Endodermal cell (in vitro differentiated cells): ENCODE data around the gene RP2. TPM values are rescaled to one million over a fixed set of nuclear protein-coding genes. Genes with fewer than 3 reads are reported as not detected.

Experiments
- DNase-seq: peaks from one replicate; pipeline ENCODE4 v3.0.0-alpha.2; 2017
- H3K27ac ChIP-seq: 2 replicates; pipeline ENCODE4 v1.5.1; 2013; ENCODE audit warnings: mild to moderate bottlenecking, low read depth, low read length, moderate library complexity
- H3K27me3 ChIP-seq: 2 replicates; pipeline ENCODE4 v1.6.1; 2013; ENCODE audit warnings: mild to moderate bottlenecking, low read length, moderate library complexity; ENCODE audit not compliant: insufficient read depth, control insufficient read depth, poor library complexity, severe bottlenecking
- H3K36me3 ChIP-seq: 2 replicates; pipeline ENCODE4 v1.7.0; 2013; ENCODE audit warnings: mild to moderate bottlenecking, low read length, moderate library complexity; ENCODE audit not compliant: control insufficient read depth, insufficient read depth
- H3K4me1 ChIP-seq: one replicate; pipeline ENCODE4 v1.7.0; 2013; ENCODE audit warnings: low read length; ENCODE audit not compliant: control insufficient read depth, insufficient read depth
- H3K4me3 ChIP-seq: 2 replicates; pipeline ENCODE4 v1.5.1; 2013; ENCODE audit warnings: mild to moderate bottlenecking, low read length, moderate library complexity
- H3K9ac ChIP-seq: 2 replicates; pipeline ENCODE4 v1.6.1; 2013; ENCODE audit warnings: mild to moderate bottlenecking, low read length, moderate library complexity; ENCODE audit not compliant: poor library complexity, severe bottlenecking; ENCODE audit errors: extremely low read depth
- H3K9me3 ChIP-seq: 2 replicates; pipeline ENCODE4 v1.6.1; 2013; ENCODE audit warnings: mild to moderate bottlenecking, low read length, moderate library complexity; ENCODE audit not compliant: control insufficient read depth
- H3K27ac Mint-ChIP-seq: 2 replicates; pipeline ENCODE4 v1.8.0; 2020; ENCODE audit warnings: mixed read lengths
- H3K27me3 Mint-ChIP-seq: 2 replicates; pipeline ENCODE4 v1.8.0; 2021; ENCODE audit warnings: mild to moderate bottlenecking, mixed read lengths; ENCODE audit not compliant: insufficient read depth
- H3K36me3 Mint-ChIP-seq: 2 replicates; pipeline ENCODE4 v1.8.0; 2020; ENCODE audit warnings: low read depth, mixed read lengths
- H3K4me1 Mint-ChIP-seq: 2 replicates; pipeline ENCODE4 v1.8.0; 2020; ENCODE audit warnings: mixed read lengths
- H3K4me3 Mint-ChIP-seq: 2 replicates; pipeline ENCODE4 v1.8.0; 2020; ENCODE audit warnings: mild to moderate bottlenecking, moderate library complexity, mixed read lengths
- H3K9me3 Mint-ChIP-seq: 2 replicates; pipeline ENCODE4 v1.8.0; 2020; ENCODE audit warnings: mild to moderate bottlenecking, mixed read lengths
- WGBS, 2 experiments: methylation state at CpG; one replicate each; pipeline versions ENCODE4 v1.1.5 to v1.1.7; 2013; ENCODE audit warnings: missing lambda C conversion rate in 2 of 2, mixed read lengths in 1 of 2; ENCODE audit not compliant: insufficient coverage in 1 of 2, insufficient read length in 1 of 2; 5-methylcytosine and 5-hydroxymethylcytosine counted together
- total RNA-seq, 2 donors: library from RNA; stranded (reverse); fragmentation: NEBNext Ultra II Directional in 1 of 2; extraction: Animal tissue kit (Norgen Biotek cat#: 25700) in 1 of 2; gene quantifications; 2 replicates in 1 of 2; 3 replicates in 1 of 2; pipeline ENCODE4 v1.2.1, GENCODE V29; 2021
- TF ChIP-seq, protein P1 (sequence below): fragments of 200-600 bp; sonication (generic); conservative IDR thresholded peaks from 2 replicates; pipeline ENCODE4 v1.5.0; 2021; ENCODE audit warnings: antibody characterized with exemption, mild to moderate bottlenecking

Gene RP2
- total RNA-seq, 2 donors from 2014 or later = 11.8 to 12.1 TPM

DNA sequence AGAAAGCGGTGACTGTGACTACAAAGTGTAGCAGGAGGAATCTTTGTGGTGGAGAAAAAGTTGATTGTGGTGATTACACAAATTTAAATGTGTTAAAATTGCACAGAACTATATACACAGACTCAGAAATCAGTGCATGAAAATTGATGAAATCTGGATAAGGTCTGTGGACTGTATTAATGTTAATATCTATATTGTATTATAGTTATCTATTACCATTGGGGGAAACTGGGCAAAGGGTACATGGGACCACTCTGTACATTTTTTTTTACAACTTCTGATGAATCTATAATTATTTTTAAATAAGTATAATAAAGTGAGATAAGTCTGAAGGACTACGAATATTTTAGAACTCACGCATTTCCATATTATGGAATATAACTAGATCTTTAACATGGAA is 73.6 kb downstream of the RP2 start:
- 100% methylated on average over 1 of the region's 3 CpGs; no CpG with 5 or more reads in 1 of the 2 experiments for WGBS, 2 experiments
- Histone ChIP-seq H3K9me3 (no peaks in the 10 kb centered on the region), H3K27me3 (no peaks in the 10 kb centered on the region), H3K4me3 (no peak overlapping the region), H3K9ac (no peak overlapping the region), H3K36me3 (no peaks in the 10 kb centered on the region), H3K27ac (no peak overlapping the region), H3K4me1 (no peaks in the 10 kb centered on the region)
- Mint-ChIP-seq H3K36me3 (no peaks in the 10 kb centered on the region), H3K4me3 (no peak overlapping the region), H3K27me3 (peaks cover 3% of the 10 kb centered on the region), H3K9me3 (peaks cover 49% of the 10 kb centered on the region), H3K27ac (no peak overlapping the region), H3K4me1 (peaks cover 12% of the 10 kb centered on the region)
- no peak for DNase-seq
- TF ChIP-seq, protein P1, sequence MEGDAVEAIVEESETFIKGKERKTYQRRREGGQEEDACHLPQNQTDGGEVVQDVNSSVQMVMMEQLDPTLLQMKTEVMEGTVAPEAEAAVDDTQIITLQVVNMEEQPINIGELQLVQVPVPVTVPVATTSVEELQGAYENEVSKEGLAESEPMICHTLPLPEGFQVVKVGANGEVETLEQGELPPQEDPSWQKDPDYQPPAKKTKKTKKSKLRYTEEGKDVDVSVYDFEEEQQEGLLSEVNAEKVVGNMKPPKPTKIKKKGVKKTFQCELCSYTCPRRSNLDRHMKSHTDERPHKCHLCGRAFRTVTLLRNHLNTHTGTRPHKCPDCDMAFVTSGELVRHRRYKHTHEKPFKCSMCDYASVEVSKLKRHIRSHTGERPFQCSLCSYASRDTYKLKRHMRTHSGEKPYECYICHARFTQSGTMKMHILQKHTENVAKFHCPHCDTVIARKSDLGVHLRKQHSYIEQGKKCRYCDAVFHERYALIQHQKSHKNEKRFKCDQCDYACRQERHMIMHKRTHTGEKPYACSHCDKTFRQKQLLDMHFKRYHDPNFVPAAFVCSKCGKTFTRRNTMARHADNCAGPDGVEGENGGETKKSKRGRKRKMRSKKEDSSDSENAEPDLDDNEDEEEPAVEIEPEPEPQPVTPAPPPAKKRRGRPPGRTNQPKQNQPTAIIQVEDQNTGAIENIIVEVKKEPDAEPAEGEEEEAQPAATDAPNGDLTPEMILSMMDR = no peak

DNA sequence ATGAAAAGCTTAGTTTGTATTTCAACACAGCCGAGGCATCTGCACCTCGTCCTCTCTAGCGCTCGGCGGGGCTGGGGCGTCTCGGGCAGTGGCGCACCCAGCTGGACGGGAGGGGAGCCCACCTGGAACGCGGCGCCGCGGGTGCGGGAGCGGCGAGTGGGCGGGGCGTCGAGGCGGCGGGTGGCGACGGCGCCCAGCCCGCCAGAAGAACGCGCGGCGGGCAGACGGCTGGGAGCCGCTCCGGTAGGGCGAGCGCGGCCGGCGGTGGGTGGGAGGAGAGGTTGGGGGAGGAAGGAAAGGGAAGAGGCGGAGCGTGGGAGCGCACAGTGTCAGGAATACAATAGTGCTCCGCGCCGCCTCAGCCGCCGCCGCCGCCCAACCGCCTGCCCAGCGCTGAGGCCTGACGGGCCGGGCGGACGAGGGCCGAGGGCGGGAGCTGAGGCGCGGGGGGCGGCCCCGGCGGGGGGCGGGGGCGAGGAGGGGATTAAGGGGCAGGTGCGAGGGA is 75.3 kb downstream of the RP2 start, which contains the start of gene JADE3:
TSS of gene JADE3 (plus strand) at position 324 of the 505 bp plus-strand sequence. CDS start 72,474 bp downstream, outside the sequence.
- H3K36me3 ChIP-seq = no peaks in the 10 kb centered on the region
- no peaks in the 10 kb centered on the region for H3K27me3 ChIP-seq
- no peaks in the 10 kb centered on the region for H3K9me3 ChIP-seq
- peaks cover 18% of the 10 kb centered on the region for H3K4me1 Mint-ChIP-seq
- peak within 1 kb of the TSS; percentile 78 for H3K9ac ChIP-seq
- peak within 1 kb of the TSS; percentile 90 for H3K4me3 ChIP-seq
- TF ChIP-seq, protein P1 = no peak
- WGBS, 2 experiments = 1% methylated on average over 44 of the region's 64 CpGs; no CpG with 5 or more reads in 1 of the 2 experiments
- H3K9me3 Mint-ChIP-seq = peaks cover 49% of the 10 kb centered on the region
- H3K36me3 Mint-ChIP-seq = no peaks in the 10 kb centered on the region
- peak within 1 kb of the TSS; percentile 38 for H3K27ac ChIP-seq
- no peaks in the 10 kb centered on the region for H3K4me1 ChIP-seq
- peak within 1 kb of the TSS; percentile 9 for H3K27ac Mint-ChIP-seq
- peaks cover 3% of the 10 kb centered on the region for H3K27me3 Mint-ChIP-seq
- H3K4me3 Mint-ChIP-seq = peak within 1 kb of the TSS; percentile 90
- DNase-seq = peak; percentile 88

DNA sequence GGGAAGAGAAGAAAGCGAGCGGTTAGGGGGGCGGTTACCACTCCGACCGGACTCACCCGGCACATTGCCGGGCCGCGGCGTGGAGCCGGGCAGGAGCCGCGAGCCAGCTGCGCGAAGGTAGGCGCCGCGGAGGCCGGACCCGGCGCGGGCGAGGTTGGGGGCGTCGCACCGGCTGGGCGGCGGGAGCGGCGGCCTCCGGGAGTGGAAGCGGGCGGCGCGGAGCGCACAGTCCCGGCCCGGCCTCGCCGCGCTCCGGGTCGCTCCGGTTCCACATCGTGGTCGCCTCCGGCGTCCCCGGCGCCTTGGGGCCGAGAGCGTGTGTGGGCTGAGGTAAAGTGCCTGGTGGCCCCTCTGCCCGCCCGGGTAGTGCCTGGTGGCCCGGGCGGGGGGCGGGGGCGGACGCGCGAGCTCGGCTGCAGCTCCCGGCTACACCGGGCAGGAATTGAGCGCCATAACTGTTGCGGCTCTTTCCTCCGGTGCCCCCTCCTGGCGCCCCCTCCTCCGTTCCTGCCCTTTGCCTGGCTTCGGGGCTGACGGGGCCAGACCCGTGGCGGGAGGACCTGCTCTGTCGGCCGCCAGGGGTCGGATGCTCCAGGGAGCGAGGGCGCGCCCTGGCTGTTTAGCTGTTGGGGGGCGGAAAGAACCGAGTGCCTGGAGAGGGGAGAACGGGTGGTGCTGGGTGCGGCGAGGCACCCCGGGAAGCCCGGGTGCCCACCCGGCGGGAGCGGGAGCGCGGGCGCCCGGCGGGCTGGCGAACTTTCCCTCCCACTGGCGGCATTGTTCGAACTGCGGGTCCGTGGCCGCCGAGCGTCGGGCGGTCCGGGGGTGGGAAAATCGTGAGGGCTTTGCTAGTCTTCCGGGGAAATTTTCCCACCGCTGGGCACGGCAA is 76.0 kb downstream of the RP2 start:
- H3K4me3 ChIP-seq = peak overlapping the region; percentile 90
- peak overlapping the region; percentile 32 for H3K27ac ChIP-seq
- DNase-seq = peak; percentile 83
- peaks cover 52% of the 10 kb centered on the region for H3K9me3 Mint-ChIP-seq
- peaks cover 3% of the 10 kb centered on the region for H3K27me3 Mint-ChIP-seq
- H3K27ac Mint-ChIP-seq = no peak overlapping the region
- 0% methylated on average over 1 to 100 of the region's 109 CpGs for WGBS, 2 experiments
- H3K4me3 Mint-ChIP-seq = peak overlapping the region; percentile 90
- peaks cover 22% of the 10 kb centered on the region for H3K4me1 Mint-ChIP-seq
- no peaks in the 10 kb centered on the region for H3K36me3 ChIP-seq
- no peaks in the 10 kb centered on the region for H3K9me3 ChIP-seq
- H3K36me3 Mint-ChIP-seq = no peaks in the 10 kb centered on the region
- no peaks in the 10 kb centered on the region for H3K27me3 ChIP-seq
- H3K4me1 ChIP-seq = no peaks in the 10 kb centered on the region
- H3K9ac ChIP-seq = peak overlapping the region; percentile 78
- TF ChIP-seq, protein P1 = peak; percentile 78
